OCI-LY7 (cell line): ENCODE measurements around the gene THRAP3. TPM values are rescaled to one million over a fixed set of nuclear protein-coding genes. Genes with fewer than 3 reads are reported as not detected.
A peak's percentile ranks its signal among the peaks of the same experiment; 100 is the strongest.

ENCODE experiments used
- BruUV-seq: library from RNA; stranded (reverse); fragments of 400-500 nt; replicated peaks from 2 replicates; lab custom pipeline; 2021; lab: Mats Ljungman, UMichigan
- CTCF ChIA-PET: fragments of 300-600 bp; sonication (Branson Sonifier 250); formaldehyde crosslinking; loops from one replicate; lab custom pipeline; 2022; ENCODE audit warnings: antibody characterized with exemption; ENCODE audit not compliant: unreplicated experiment; lab: Charles Lee
- POLR2A ChIA-PET: fragments of 300-600 bp; sonication (Branson Sonifier 250); formaldehyde crosslinking; loops from one replicate; lab custom pipeline; 2022; ENCODE audit warnings: antibody characterized with exemption; lab: Charles Lee
- DNase-seq: peaks from one replicate; pipeline ENCODE4 v3.0.0-alpha.2; 2015; ENCODE audit warnings: low spot score
- H2AFZ ChIP-seq: fragments of 200-600 bp; sonication (generic), shearing (Covaris generic); 2 replicates; pipeline ENCODE4 v1.6.1; 2014; ENCODE audit warnings: mild to moderate bottlenecking, antibody characterized with exemption, low read length, moderate library complexity
- H3K27ac ChIP-seq: fragments of 200-600 bp; sonication (generic); 2 replicates; pipeline ENCODE4 v1.5.1; 2014; ENCODE audit warnings: mixed run types, low read depth, mild to moderate bottlenecking, moderate library complexity, low read length, inconsistent platforms; ENCODE audit not compliant: poor library complexity, severe bottlenecking
- H3K36me3 ChIP-seq: fragments of 200-600 bp; sonication (generic); 2 replicates; pipeline ENCODE4 v1.6.1; 2014; ENCODE audit warnings: mild to moderate bottlenecking, antibody characterized with exemption, low read length, moderate library complexity, mixed read lengths; ENCODE audit not compliant: insufficient read depth
- H3K4me1 ChIP-seq: fragments of 200-600 bp; sonication (generic); 2 replicates; pipeline ENCODE4 v1.5.1; 2014; ENCODE audit warnings: mild to moderate bottlenecking, low read length; ENCODE audit not compliant: insufficient read depth, poor library complexity, severe bottlenecking
- H3K4me2 ChIP-seq: fragments of 200-600 bp; sonication (generic); 2 replicates; pipeline ENCODE4 v1.6.1; 2014; ENCODE audit warnings: mild to moderate bottlenecking, low read length
- H3K4me3 ChIP-seq: fragments of 200-600 bp; sonication (generic); 2 replicates; pipeline ENCODE4 v1.5.1; 2014; ENCODE audit warnings: mild to moderate bottlenecking, low read depth, low read length; ENCODE audit not compliant: poor library complexity, severe bottlenecking
- H3K79me2 ChIP-seq: fragments of 200-600 bp; sonication (generic); 2 replicates; pipeline ENCODE4 v1.6.1; 2016; ENCODE audit warnings: low read depth, mild to moderate bottlenecking, low read length, moderate library complexity, mixed read lengths; ENCODE audit not compliant: insufficient read depth
- H3K9me2 ChIP-seq: fragments of 200-600 bp; sonication (generic); 2 replicates; pipeline ENCODE4 v1.6.1; 2016; ENCODE audit warnings: mild to moderate bottlenecking, low read length, mixed read lengths; ENCODE audit not compliant: insufficient read depth
- H3K9me3 ChIP-seq: fragments of 200-600 bp; sonication (generic); 2 replicates; pipeline ENCODE4 v1.6.1; 2014; ENCODE audit warnings: mild to moderate bottlenecking, mixed run types, low read length, mixed read lengths
- H4K20me1 ChIP-seq: fragments of 200-600 bp; sonication (generic); 2 replicates; pipeline ENCODE4 v1.6.1; 2014; ENCODE audit warnings: mild to moderate bottlenecking, antibody characterized with exemption, low read length, moderate library complexity, mixed read lengths; ENCODE audit not compliant: insufficient read depth
- EZH2phosphoT487 ChIP-seq: fragments of 200-600 bp; sonication (generic); IDR thresholded peaks from 2 replicates; pipeline ENCODE4 v1.6.1; 2018; ENCODE audit warnings: low read depth, borderline replicate concordance, mild to moderate bottlenecking, mixed run types, antibody characterized with exemption, low read length, moderate library complexity, mixed read lengths
- intact Hi-C: fragments of 100-400 bp; cut with micrococcal nuclease; formaldehyde crosslinking; loops from one replicate; pipeline ENCODE4 v1.10.0; 2022; ENCODE audit not compliant: unreplicated experiment
- total RNA-seq, 2 experiments: library from RNA; depleted of rRNA in 1 of 2; stranded (reverse); fragments of >200 nt in 1 of 2; shearing (Covaris generic) in 1 of 2; gene quantifications; 2 replicates each; pipeline ENCODE4 v1.2.3, GENCODE V29; 2014 to 2022
- TF ChIP-seq, protein P1 (sequence below): fragments of 200-600 bp; sonication (generic); conservative IDR thresholded peaks from 2 replicates; pipeline ENCODE4 v1.5.1; 2014; ENCODE audit warnings: mild to moderate bottlenecking, antibody characterized with exemption, low read length, moderate library complexity, mixed read lengths

THRAP3 gene
- total RNA-seq, 2 experiments from 2014 or later = 98.7 to 132 TPM

DNA sequence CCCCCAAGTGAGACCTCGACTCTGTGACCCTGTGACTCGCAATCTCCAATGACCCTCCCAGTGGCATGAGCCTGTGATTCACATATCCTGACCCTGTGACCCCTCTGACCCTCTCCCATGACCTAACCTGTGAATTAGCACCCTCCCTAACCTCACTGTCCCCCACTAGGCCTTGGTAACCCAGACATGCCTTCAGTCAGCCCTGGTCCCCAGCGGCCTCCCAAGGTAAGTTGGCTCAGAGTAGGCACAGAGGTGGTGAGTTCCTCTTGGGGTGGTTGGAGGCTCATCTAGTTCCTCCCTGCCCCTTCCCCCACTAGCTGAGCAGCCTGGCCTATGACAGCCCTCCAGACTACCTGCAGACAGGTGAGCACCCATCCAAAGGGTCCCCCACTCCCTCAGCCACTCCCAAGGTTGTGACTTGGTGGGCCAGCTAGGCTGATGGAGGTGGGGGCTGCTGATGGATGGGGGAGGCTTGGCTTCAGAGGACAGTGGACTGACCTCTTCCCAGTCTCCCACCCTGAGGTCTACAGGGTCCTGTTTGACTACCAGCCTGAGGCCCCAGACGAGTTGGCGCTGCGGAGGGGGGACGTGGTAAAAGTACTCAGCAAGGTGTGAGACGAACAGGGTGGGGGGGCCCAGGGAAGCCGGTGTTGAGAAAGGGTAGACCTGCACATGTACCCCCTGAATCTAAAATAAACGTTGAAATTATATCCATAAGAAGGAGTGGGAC is 83.5 kb downstream of the THRAP3 start:
- POLR2A ChIA-PET = interaction anchor here (0.6 to 1.0 kb wide), 2 partner anchors 106 to 212 kb away, joined by 4 read pairs; no protein-coding TSS in a partner anchor
- TF ChIP-seq, protein P1, sequence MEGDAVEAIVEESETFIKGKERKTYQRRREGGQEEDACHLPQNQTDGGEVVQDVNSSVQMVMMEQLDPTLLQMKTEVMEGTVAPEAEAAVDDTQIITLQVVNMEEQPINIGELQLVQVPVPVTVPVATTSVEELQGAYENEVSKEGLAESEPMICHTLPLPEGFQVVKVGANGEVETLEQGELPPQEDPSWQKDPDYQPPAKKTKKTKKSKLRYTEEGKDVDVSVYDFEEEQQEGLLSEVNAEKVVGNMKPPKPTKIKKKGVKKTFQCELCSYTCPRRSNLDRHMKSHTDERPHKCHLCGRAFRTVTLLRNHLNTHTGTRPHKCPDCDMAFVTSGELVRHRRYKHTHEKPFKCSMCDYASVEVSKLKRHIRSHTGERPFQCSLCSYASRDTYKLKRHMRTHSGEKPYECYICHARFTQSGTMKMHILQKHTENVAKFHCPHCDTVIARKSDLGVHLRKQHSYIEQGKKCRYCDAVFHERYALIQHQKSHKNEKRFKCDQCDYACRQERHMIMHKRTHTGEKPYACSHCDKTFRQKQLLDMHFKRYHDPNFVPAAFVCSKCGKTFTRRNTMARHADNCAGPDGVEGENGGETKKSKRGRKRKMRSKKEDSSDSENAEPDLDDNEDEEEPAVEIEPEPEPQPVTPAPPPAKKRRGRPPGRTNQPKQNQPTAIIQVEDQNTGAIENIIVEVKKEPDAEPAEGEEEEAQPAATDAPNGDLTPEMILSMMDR = no peak
- TF ChIP-seq EZH2phosphoT487 = no peak
- DNase-seq = no peak
- Histone ChIP-seq H3K79me2 (no peaks in the 10 kb centered on the region), H3K27ac (no peak overlapping the region), H3K4me1 (peaks cover 25% of the 10 kb centered on the region), H2AFZ (peak overlapping the region; percentile 15; the same call in 1 of the 2 replicates), H3K9me3 (no peaks in the 10 kb centered on the region), H4K20me1 (no peaks in the 10 kb centered on the region), H3K4me2 (peak overlapping the region; percentile 68), H3K9me2 (no peaks in the 10 kb centered on the region), H3K36me3 (peaks cover 39% of the 10 kb centered on the region), H3K4me3 (peak overlapping the region; percentile 65)
- CTCF ChIA-PET = no interaction called here
- no TSS peak for BruUV-seq
- intact Hi-C loops = loop anchor here (2.0 to 5.0 kb wide), 2 partner anchors 41 to 160 kb away; partner anchors contain the start of gene TRAPPC3

DNA sequence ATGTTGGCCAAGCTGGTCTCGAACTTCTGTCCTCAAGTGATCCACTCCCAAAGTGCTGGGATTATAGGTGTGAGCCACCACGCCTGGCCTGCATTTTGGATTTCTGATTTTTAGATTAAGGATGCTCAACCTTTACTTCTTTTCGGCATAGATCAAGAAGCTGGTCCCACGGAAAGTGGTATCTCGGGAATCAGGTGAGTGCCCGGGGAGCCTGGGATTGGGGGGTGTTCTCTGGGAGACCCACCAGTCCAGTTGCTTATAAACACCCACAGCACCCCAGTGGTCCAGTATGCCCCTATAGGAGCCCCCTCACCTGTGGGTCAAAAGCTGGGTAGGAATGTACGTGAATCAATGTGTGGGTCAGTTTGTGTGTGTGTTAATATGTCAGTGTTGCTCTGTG is 85.2 kb downstream of the THRAP3 start:
- no peak for TF ChIP-seq EZH2phosphoT487
- TF ChIP-seq, protein P1 = no peak

DNA sequence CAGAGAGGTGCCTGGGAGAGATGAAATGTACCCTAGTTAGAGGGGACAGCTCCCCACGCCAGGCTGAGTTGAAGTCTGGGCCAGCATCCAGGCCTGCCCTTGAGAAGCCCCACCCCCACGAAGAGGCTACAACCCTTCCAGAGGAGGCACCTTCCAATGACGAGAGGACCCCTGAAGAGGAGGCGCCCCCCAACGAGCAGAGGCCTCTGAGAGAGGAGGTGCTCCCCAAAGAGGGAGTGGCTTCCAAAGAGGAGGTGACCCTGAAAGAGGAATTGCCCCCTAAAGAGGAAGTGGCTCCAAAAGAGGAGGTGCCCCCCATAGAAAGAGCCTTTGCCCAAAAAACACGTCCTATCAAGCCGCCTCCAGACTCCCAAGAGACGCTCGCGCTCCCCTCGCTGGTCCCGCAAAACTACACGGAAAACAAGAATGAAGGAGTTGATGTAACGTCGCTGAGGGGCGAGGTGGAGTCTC is 96.1 kb downstream of the THRAP3 start:
- POLR2A ChIA-PET = no interaction called here
- H3K9me3 ChIP-seq = no peaks in the 10 kb centered on the region
- H4K20me1 ChIP-seq = no peaks in the 10 kb centered on the region
- no peak overlapping the region for H3K4me2 ChIP-seq
- TF ChIP-seq, protein P1 = no peak
- TF ChIP-seq EZH2phosphoT487 = no peak
- H3K36me3 ChIP-seq = no peaks in the 10 kb centered on the region
- no peak overlapping the region for H3K27ac ChIP-seq
- H2AFZ ChIP-seq = no peak overlapping the region
- DNase-seq = no peak
- no peaks in the 10 kb centered on the region for H3K9me2 ChIP-seq
- BruUV-seq = no TSS peak
- CTCF ChIA-PET = no interaction called here
- no peak overlapping the region for H3K4me3 ChIP-seq
- intact Hi-C loops = no loop called here
- H3K79me2 ChIP-seq = no peaks in the 10 kb centered on the region
- H3K4me1 ChIP-seq = peaks cover 20% of the 10 kb centered on the region

More for the DNA sequence above, 85.2 kb downstream of the THRAP3 start:
- Histone ChIP-seq H3K27ac (no peak overlapping the region), H3K4me3 (no peak overlapping the region), H3K36me3 (peaks cover 28% of the 10 kb centered on the region), H3K79me2 (no peaks in the 10 kb centered on the region), H3K9me2 (no peaks in the 10 kb centered on the region), H3K9me3 (no peaks in the 10 kb centered on the region), H2AFZ (no peak overlapping the region), H3K4me1 (peaks cover 25% of the 10 kb centered on the region), H3K4me2 (no peak overlapping the region), H4K20me1 (no peaks in the 10 kb centered on the region)
- intact Hi-C loops = loop anchor here (5.0 kb wide), 1 partner anchor 162 kb away; the partner anchor contains the start of gene TRAPPC3
- DNase-seq = no peak
- CTCF ChIA-PET = no interaction called here
- no TSS peak for BruUV-seq
- POLR2A ChIA-PET = interaction anchor here (0.8 to 1.6 kb wide), 2 partner anchors 10 to 22 kb away, joined by 3 read pairs; no protein-coding TSS in a partner anchor
